ENCODE results near the gene VRK1.

The VRK1 gene

DNA sequence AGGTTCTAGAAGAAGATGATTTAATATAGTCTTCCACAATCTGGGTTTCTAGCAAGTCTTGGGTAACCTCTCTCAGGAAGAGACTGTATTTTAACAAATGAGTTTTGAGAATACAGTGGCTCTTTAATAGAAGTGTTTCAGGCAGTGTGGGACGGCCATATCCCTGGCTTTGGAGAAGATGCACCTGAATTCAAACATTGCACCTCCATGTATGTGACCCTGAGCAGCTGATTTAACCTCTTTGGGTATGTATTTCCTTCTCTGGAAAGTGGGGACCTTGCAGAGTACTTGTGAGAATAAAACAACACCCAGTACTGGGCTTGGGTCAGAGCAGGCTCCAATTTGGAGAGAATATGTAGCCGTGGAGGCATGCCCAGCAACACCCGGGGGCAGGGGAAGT lies 15.8 kb upstream of the VRK1 start:
- Histone ChIP-seq H3K27ac (replicated peaks) (no peak overlapping the region), H3K4me3 (replicated peaks; ENCODE audit: insufficient read depth, low read length) (no peak overlapping the region), H3K27me3 (ENCODE audit: insufficient read depth, poor library complexity, severe bottlenecking) (no peaks in the 10 kb centered on the region)
- DNase-seq (ENCODE audit: low read depth in 1 of 2, low spot score in 1 of 2): no peak
- TF ChIP-seq GABPA (IDR thresholded peaks at IDR 0.05; ENCODE audit: low read depth) (no peak), POLR2AphosphoS5 (IDR thresholded peaks at IDR 0.05; ENCODE audit: low read depth) (no peak), SPI1 (IDR thresholded peaks at IDR 0.05; ENCODE audit: borderline replicate concordance, low read depth) (no peak), CTCF (IDR thresholded peaks at IDR 0.05; ENCODE audit: insufficient read depth, low read length) (no peak)
- TF ChIP-seq, protein P1, sequence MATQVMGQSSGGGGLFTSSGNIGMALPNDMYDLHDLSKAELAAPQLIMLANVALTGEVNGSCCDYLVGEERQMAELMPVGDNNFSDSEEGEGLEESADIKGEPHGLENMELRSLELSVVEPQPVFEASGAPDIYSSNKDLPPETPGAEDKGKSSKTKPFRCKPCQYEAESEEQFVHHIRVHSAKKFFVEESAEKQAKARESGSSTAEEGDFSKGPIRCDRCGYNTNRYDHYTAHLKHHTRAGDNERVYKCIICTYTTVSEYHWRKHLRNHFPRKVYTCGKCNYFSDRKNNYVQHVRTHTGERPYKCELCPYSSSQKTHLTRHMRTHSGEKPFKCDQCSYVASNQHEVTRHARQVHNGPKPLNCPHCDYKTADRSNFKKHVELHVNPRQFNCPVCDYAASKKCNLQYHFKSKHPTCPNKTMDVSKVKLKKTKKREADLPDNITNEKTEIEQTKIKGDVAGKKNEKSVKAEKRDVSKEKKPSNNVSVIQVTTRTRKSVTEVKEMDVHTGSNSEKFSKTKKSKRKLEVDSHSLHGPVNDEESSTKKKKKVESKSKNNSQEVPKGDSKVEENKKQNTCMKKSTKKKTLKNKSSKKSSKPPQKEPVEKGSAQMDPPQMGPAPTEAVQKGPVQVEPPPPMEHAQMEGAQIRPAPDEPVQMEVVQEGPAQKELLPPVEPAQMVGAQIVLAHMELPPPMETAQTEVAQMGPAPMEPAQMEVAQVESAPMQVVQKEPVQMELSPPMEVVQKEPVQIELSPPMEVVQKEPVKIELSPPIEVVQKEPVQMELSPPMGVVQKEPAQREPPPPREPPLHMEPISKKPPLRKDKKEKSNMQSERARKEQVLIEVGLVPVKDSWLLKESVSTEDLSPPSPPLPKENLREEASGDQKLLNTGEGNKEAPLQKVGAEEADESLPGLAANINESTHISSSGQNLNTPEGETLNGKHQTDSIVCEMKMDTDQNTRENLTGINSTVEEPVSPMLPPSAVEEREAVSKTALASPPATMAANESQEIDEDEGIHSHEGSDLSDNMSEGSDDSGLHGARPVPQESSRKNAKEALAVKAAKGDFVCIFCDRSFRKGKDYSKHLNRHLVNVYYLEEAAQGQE (IDR thresholded peaks at IDR 0.05; ENCODE audit: insufficient replicate concordance, low read depth): no peak

DNA sequence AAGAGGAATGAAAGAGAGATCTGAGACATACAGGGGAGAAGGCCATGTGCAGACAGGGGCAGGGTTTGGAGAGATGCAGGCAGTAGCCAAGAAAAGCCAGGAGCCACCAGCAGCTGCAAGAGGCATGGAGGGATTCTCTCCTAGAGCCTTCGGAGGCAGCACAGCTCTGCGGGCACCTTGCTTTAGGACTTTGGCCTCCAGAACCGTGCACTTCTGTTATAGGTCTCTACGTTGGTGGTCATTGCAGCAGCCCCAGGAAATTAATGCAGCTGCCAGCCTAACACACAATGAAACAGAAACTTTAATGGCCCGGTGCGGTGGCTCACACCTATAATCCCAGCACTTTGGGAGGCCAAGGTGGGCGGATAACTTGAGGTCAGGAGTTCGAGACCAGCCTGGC lies 14.7 kb upstream of the VRK1 start:
- no peak for DNase-seq (ENCODE audit: low read depth in 1 of 2, low spot score in 1 of 2)
- TF ChIP-seq SPI1 (IDR thresholded peaks at IDR 0.05; ENCODE audit: borderline replicate concordance, low read depth) (no peak), GABPA (IDR thresholded peaks at IDR 0.05; ENCODE audit: low read depth) (no peak), CTCF (IDR thresholded peaks at IDR 0.05; ENCODE audit: insufficient read depth, low read length) (no peak), POLR2AphosphoS5 (IDR thresholded peaks at IDR 0.05; ENCODE audit: low read depth) (no peak)
- TF ChIP-seq, protein P1 (IDR thresholded peaks at IDR 0.05; ENCODE audit: insufficient replicate concordance, low read depth): no peak
- Histone ChIP-seq H3K27me3 (ENCODE audit: insufficient read depth, poor library complexity, severe bottlenecking) (no peaks in the 10 kb centered on the region), H3K4me3 (replicated peaks; ENCODE audit: insufficient read depth, low read length) (no peak overlapping the region), H3K27ac (replicated peaks) (no peak overlapping the region)

GRCh38 chr14:96783043-96783914 lies 13.9 kb upstream of the VRK1 start:
- no peak overlapping the region for H3K27ac ChIP-seq (replicated peaks)
- no peak overlapping the region for H3K4me3 ChIP-seq (replicated peaks; ENCODE audit: insufficient read depth, low read length)
- no peak for TF ChIP-seq GABPA (IDR thresholded peaks at IDR 0.05; ENCODE audit: low read depth)
- TF ChIP-seq CTCF (IDR thresholded peaks at IDR 0.05; ENCODE audit: insufficient read depth, low read length): no peak
- TF ChIP-seq POLR2AphosphoS5 (IDR thresholded peaks at IDR 0.05; ENCODE audit: low read depth): no peak
- no peak for TF ChIP-seq SPI1 (IDR thresholded peaks at IDR 0.05; ENCODE audit: borderline replicate concordance, low read depth)
- TF ChIP-seq, protein P1 (IDR thresholded peaks at IDR 0.05; ENCODE audit: insufficient replicate concordance, low read depth): no peak
- no peaks in the 10 kb centered on the region for H3K27me3 ChIP-seq (ENCODE audit: insufficient read depth, poor library complexity, severe bottlenecking)
- no peak for DNase-seq (ENCODE audit: low read depth in 1 of 2, low spot score in 1 of 2)

Data from HL-60 (cell line).